Measurements from ENCODE around the gene LMBR1.
"Not testable (repeated sequence)": the region's sequence is repeated elsewhere in the genome, so short reads cannot be mapped to it uniquely, and the experiment has no call there.

The LMBR1 gene

DNA sequence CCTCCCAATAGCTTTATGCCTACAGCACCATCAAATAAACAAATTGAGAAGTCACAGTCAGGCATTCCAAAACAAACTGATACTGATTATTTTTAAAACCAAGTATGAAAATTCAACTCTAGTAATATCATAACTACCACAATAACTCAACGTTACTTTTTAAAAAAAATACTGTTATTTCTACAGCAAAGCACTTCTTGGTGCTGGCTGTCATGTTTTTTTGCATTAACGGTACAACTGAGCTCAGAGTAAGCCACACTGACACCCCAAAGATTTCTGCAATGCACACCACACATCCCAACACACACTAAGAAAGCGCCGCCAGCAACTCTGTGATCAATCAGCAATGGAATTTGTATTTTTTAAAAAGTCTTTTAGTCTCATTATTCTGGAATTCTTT, 138.8 kb downstream of the LMBR1 start:
- DNase-seq (ENCODE audit: low spot score) = no peak

GRCh38 chr7:156753630-156754029, 139.4 kb downstream of the LMBR1 start:
- DNase-seq (ENCODE audit: low spot score) = peak; percentile 22

- no peak for DNase-seq (ENCODE audit: low spot score)
These were observed 139.8 kb downstream of the LMBR1 start for GRCh38 chr7:156753229-156753560.

DNA sequence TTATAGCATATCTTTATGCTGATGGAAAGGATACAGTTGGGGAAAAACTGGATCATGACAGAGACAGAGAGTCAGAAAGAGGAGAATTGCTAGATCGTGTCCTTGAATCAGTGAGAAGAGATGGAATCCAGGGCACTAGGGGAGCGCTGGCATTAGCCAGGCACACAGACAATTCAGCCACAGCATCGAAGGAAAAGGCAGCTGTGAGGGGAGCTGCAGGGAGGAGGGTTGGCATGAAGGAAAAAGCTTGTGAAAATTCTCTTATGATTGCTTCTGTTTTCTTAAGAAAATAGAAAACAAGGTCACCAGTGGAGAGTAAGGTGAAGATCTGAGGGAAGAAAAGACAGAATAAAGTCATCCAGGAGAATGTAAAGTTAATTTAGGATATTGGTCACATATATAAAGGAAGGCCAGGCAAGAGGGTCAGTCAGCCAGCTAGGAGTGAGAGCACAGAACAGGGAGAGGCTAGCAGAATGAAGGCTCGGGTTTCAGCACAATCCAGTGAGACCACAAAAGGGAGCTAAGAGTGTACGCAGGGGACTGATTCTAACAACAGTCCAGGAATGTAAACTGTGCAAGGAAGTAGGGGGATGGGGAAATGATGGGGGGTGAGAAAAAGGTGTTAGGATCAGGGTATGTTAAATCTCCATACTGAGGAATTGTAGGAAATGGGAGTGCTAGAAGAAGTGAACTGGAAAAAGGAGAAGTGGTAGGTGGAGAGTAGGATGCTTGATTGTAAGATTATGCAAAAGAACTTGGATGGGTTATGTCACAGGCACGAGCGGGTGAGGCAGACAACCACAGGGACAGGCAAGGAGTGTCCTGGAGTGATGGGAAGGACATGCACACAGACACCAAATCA, 140.4 kb downstream of the LMBR1 start:
- DNase-seq (ENCODE audit: low spot score) = peak; percentile 19

DNA sequence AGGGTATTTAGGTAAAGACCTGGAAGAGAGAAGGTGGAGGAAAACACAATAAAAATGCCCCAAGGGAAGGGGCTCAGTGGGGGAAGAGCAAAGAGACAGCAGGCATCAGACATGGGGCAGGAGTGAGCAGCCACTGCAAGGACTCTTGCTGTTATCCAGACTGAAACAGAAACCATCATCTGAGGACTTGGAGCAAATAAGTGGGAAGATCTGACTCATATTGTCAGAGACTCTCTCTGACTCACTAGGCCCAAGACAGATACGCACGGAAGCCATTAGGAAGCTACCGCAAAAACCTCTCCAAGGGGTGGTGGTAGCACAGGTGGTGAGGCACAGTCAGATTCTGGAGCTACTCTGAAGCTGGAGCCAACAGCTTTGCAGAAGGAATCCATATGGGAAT, 141.7 kb downstream of the LMBR1 start:
- DNase-seq (ENCODE audit: low spot score) = no peak

DNA sequence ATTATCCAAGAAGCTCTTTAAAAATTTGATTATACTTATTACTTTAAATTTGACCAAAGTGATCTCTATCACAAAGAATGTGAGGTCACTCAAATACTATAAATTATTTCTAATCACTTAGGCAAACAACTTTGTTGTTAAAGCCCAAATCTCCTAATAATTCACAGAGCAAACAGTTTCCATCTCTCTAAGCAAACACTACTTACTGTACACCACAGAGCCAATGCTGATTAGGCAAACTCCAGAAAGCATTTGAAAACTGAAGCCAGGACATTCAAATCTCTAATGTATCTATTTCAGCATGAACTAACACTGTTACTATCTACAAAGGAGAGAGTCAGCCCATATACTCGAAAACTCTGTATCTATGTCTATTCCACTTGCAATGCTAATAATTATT, 145.3 kb downstream of the LMBR1 start:
- DNase-seq (ENCODE audit: low spot score) = no peak

GRCh38 chr7:156746891-156747290, 146.1 kb downstream of the LMBR1 start:
- no peak for DNase-seq (ENCODE audit: low spot score)

DNA sequence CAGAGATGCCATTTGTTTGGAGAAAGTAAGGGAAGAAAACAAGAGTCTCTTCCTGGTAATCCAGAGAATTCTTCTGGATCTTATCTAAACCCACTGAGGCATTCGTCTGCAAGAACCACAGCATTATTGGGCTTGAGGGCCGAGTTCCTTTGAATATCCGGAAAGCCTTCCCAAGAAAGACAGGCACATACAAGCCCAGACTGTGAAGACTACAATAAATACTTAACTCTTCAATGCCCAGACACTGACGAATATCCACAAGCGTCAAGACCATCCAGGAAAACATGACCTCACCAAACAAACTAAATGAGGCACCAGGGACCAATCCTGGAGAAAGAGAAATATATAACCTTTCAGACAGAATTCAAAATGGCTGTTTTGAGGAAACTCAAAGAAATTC, 153.4 kb downstream of the LMBR1 start:
- DNase-seq (ENCODE audit: low spot score) = no peak

GRCh38 chr7:156735851-156736250, 157.1 kb downstream of the LMBR1 start:
- no peak for DNase-seq (ENCODE audit: low spot score)

DNA sequence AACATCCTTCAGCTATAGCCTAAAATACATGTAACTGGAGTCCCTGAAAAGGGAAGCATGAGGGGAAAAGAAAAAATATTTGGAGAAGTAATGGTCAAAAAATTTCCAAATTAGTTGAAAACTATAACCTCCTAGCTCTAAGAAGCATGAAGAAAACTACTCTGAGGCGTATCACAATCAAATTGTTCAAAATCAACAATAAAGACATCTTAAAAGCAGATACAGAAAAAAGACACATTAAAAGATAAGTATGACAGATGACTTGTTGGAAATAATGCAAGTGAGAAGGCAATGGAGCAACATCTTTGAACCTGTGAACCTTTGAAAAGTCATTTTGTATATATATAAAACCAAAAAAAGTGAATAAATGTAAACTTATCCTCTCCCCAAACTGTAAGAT, 159.3 kb downstream of the LMBR1 start:
- DNase-seq (ENCODE audit: low spot score) = no peak

DNA sequence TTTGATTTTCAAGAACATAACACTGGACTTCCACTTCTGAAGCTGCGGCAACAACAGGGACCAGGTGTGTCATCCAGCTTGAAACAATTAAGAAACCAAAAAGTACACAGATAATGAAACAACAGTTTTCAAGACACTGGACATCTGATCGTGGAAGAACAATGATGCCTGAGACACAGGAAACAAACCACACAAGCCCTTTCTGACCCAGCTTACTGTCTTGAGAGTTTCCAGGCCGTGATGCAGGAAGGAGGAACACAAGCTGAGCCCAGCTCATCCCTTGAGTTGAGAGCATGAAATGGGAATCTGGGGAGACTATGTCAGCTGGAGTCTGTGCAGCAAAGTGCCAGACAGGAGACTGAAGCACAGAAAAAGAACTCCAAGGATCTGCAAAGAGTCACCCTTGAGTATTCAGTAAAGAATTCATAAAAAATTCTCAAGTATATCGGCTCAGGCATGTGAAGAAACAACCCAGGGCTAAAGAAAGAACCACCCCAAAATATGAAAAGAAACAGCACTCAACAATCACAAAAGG, 160.8 kb downstream of the LMBR1 start:
- no peak for DNase-seq (ENCODE audit: low spot score)

DNA sequence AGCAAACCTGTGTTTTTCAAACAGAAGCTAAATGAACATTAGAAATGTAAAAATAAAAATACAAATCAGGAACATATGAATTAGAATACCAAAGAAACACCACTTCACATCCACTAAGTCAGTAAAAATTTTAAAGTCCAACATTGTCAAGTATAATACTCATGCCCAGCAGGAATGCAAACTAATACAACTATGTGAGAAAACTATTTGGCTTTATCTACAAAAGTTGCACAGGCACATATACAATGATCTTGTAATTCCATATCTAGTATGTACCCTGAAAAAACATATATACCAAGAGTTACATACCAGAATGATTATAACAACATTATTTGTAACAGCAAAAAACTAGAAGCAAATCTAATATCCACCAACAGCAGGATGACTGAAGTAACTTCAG, 161.3 kb downstream of the LMBR1 start:
- no peak for DNase-seq (ENCODE audit: low spot score)

GRCh38 chr7:156725936-156726335, 167.0 kb downstream of the LMBR1 start:
- no peak for DNase-seq (ENCODE audit: low spot score)

DNA sequence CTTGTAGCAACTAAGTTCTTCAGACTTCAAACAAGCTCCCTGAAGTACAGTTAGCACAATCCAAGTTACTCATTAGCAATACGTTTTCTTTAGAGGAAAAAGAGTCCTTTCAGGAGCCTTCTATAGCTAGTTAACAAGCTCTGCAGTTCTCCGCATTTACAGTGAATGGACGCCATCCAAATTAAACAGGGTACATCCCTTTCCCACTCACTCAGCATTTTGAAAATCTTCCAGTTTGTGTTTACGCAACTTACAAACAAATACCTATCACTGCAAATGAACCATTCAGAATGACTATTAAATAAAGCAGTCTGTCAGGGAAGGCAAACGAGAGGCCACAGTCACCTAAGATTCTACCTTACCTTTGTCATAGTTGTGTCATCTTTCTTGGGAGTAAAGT, 167.9 kb downstream of the LMBR1 start:
- no peak for DNase-seq (ENCODE audit: low spot score)

DNA sequence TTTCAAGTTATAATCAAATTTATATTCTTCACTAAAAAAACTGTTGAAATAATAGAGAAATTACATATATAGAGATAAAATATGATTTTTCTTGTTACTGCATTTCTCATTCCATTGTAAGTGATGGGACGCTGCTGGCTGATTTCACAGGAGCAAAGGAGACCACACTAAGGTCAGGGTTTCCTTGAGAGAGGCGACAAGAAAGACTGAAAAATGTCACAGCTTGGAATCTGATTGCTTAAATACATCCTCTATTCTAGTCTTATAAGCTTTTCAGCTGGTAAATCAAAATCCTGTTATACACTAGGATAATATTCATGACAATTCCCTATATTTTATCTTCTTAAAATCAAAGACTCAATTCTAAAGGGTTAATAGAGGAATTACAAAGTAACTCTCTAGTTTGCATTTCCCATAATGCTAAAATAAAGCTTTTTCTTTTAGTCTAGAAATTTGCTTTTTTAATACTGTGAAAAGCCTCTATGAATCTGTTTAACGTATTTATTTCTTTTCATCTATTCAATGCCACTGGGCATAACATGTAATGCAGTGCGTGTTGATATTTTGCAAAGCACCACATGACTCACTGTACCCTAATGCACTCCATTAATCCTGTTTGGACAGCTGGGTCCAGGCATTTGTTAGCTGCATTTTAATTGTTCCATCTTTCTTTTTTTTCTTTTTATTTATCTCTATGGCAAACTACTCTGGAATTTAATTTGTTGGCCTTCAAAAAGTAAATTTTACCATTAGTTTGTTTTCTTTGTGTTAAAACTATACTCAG, 170.7 kb downstream of the LMBR1 start:
- no peak for DNase-seq (ENCODE audit: low spot score)

DNA sequence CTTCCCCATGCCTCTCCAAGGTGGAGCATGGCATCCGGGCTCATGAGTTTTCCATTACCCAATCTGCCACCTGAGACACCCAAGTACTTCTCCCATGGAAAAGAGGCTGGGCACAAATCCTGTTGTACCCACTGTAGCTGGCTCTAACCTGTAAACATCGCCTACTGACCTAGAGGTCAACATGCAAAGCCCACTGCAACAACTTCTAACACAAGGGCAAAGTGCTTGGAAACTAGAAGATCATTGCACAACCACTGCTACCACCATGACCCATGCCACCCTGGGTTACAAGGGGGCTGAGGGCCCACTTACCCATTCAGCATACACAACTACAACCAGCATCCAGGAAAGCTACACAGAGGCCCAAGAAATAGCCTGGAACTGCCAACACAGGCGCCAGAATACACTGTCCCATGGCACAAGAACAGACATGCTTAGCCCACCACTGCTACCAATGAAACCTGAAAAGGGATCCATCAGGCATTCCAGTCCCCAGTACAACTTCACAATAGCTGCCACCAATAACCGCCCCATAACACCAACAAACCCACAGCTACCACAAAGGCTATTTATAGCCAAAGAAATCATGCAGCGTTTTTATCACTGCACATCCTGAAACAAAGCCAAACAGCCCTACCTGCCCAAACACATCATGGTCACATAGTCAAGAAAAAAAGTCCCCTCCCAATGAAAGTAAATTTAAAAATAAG, 189.1 kb downstream of the LMBR1 start:
- no peak for DNase-seq (ENCODE audit: low spot score)

DNA sequence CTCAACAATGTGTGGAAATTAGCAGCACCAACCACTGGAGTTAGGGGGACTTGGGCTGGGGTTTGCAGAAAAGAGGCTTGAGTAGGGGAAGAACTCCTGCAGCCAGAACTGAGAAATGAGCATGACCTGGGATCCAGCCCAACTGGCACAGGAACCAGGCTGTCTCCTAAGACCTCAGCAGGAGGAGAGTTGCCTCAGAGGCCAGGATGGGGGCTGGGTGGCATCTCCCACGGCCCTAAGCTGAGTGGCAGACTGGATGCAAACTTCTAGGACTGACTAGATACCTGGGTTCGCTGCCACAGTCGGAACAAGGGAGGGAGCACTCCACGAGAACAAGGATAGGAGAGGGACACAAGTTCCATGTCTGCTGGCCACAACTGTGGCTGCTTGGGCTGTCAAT, 189.8 kb downstream of the LMBR1 start:
- DNase-seq (ENCODE audit: low spot score) = no peak

DNA sequence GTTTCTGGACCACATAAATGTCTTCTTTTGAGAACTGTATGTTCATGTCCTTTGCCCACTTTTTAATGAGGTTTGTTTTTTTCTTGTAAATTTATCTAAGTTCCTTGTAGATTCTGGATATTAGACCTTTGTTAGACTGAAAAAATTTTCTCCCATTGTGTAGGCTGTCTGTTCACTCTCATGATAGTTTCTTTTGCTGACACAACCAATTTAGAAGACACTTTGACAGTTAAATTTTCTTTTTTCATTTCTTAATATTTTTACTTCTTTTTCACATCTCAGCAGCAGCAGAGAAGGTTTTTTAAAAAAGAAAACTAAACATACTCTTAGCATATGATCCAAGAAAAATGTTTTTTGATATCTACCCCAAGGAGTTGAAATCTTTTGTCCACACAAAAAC, 190.6 kb downstream of the LMBR1 start:
- DNase-seq (ENCODE audit: low spot score) = no peak

DNA sequence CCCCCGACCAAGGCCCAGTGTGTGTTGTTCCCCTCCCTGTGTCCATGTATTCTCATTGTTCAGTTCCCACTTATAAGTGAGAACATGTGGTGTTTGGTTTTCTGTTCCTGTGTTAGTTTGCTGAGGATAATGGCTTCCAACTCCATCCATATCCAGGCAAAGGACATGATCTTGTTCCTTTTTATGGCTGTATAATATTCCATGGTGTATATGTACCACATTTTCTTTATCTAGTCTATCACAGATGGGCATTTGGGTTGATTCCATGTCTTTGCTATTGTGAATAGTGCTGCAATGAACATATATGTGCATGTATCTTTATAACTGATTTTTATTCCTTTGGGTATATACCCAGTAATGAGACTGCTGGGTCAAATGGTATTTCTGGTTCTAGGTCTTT, 191.2 kb downstream of the LMBR1 start:
- not testable (repeated sequence) for DNase-seq (ENCODE audit: low spot score)

DNA sequence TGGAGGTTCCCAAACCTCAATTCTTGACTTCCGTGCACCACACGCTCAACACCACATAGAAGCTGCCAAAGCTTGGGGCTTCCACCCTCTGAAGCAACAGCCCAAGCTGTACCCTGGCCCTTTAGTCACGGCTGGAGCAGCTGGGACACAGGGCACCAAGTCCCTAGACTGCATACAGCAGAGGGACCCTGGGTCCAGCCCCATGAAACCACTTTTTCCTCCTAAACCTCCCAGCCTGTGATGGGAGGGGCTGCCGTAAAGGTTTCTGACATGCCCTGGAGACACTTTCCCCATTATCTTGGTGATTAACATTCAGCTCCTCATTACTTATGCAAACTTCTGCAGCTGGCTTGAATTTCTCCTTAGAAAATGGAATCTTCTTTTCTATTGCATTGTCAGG, 194.5 kb downstream of the LMBR1 start:
- DNase-seq (ENCODE audit: low spot score) = not testable (repeated sequence)

GRCh38 chr7:156697283-156697682, 195.7 kb downstream of the LMBR1 start:
- DNase-seq (ENCODE audit: low spot score) = not testable (repeated sequence)

DNA sequence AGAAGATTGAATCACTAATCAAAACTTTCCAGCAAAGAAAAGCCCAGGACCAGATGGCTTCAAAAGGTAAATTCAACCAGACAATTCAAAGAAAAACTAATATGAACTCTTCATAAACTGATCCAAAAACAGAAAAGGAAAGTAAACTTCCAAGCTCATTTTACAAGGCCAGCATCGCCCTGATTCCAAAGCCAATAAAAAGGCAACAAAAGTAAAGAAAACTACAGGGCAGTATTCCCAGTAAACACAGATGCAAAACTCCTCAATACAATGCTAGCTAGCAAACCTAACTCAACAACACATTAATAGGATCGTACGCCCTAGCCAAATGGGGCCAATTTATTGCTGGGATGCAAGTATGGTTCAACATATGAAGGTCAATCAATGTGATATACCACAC, 199.4 kb downstream of the LMBR1 start:
- no peak for DNase-seq (ENCODE audit: low spot score)

DNA sequence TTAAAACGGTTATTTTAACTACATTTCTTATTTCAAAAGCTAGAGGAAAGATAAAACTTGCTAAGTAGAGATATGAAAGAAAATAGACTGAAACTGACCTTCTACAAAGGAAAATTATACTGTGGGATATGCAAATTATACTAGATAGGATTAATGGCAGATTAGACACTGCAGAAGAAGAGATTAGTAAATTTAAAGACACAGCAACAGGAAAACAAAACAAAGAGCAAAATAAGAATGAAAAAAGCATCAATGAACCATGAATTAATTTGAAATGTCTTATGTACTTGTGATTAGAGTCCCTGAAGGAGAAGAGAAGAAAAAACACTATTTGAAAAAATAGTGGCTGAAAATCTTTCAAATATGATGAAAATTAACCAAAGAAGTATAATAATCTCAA, 200.1 kb downstream of the LMBR1 start:
- no peak for DNase-seq (ENCODE audit: low spot score)

Measured in iPS-NIHi11 (cell line).